ENCODE data around the gene PTPRT.

PTPRT gene

GRCh38 chr20:42961771-42962170 lies 227.9 kb downstream of the PTPRT start:
- Histone ChIP-seq H3K27me3 (ENCODE audit: insufficient read depth, low read length, poor library complexity) (no peaks in the 10 kb centered on the region), H4K8ac (ENCODE audit: low read depth, low read length) (no peak overlapping the region), H2BK15ac (replicated peaks; ENCODE audit: low read depth) (no peak overlapping the region), H3K56ac (ENCODE audit: low read length) (no peak overlapping the region), H2AK5ac (ENCODE audit: low read length) (no peak overlapping the region), H3K36me3 (ENCODE audit: control insufficient read depth, insufficient read depth, low read length) (no peaks in the 10 kb centered on the region), H3K9ac (ENCODE audit: low read length) (no peak overlapping the region), H3K23ac (ENCODE audit: low read length) (no peak overlapping the region), H2BK5ac (ENCODE audit: low read length) (no peak overlapping the region), H4K5ac (ENCODE audit: low read length) (no peak overlapping the region), H3K4me2 (ENCODE audit: low read length) (no peak overlapping the region), H3K79me2 (ENCODE audit: control insufficient read depth, insufficient read depth, low read length) (no peaks in the 10 kb centered on the region), H3K18ac (ENCODE audit: low read length) (no peak overlapping the region), H3K4me1 (ENCODE audit: control insufficient read depth, low read depth, low read length) (no peaks in the 10 kb centered on the region), H3K27ac (ENCODE audit: low read depth, low read length) (no peak overlapping the region), H3K79me1 (ENCODE audit: low read length) (no peaks in the 10 kb centered on the region), H2BK120ac (ENCODE audit: low read depth, low read length) (no peak overlapping the region), H3K4me3 (ENCODE audit: low read length) (no peak overlapping the region), H3K4ac (ENCODE audit: low read depth, low read length) (no peak overlapping the region)
- peak; percentile 76 for DNase-seq
- WGBS (ENCODE audit: extremely low coverage, insufficient coverage, low lambda C conversion rate), result no CpG with 5 or more reads among the region's 6 CpGs

- no peak overlapping the region for H3K4me2 ChIP-seq (ENCODE audit: low read length)
- no peak overlapping the region for H4K5ac ChIP-seq (ENCODE audit: low read length)
- H2BK120ac ChIP-seq (ENCODE audit: low read depth, low read length), result no peak overlapping the region
- H3K27me3 ChIP-seq (ENCODE audit: insufficient read depth, low read length, poor library complexity), result no peaks in the 10 kb centered on the region
- no peak overlapping the region for H3K9ac ChIP-seq (ENCODE audit: low read length)
- no peak overlapping the region for H2BK15ac ChIP-seq (replicated peaks; ENCODE audit: low read depth)
- no peak overlapping the region for H3K27ac ChIP-seq (ENCODE audit: low read depth, low read length)
- no peaks in the 10 kb centered on the region for H3K79me2 ChIP-seq (ENCODE audit: control insufficient read depth, insufficient read depth, low read length)
- no peak overlapping the region for H3K4me3 ChIP-seq (ENCODE audit: low read length)
- H3K18ac ChIP-seq (ENCODE audit: low read length), result no peak overlapping the region
- no peak for DNase-seq
- no peaks in the 10 kb centered on the region for H3K79me1 ChIP-seq (ENCODE audit: low read length)
- no peaks in the 10 kb centered on the region for H3K36me3 ChIP-seq (ENCODE audit: control insufficient read depth, insufficient read depth, low read length)
- H3K4me1 ChIP-seq (ENCODE audit: control insufficient read depth, low read depth, low read length), result no peaks in the 10 kb centered on the region
- no peak overlapping the region for H3K56ac ChIP-seq (ENCODE audit: low read length)
- H4K8ac ChIP-seq (ENCODE audit: low read depth, low read length), result no peak overlapping the region
- H3K23ac ChIP-seq (ENCODE audit: low read length), result no peak overlapping the region
- no CpG with 5 or more reads among the region's 2 CpGs for WGBS (ENCODE audit: extremely low coverage, insufficient coverage, low lambda C conversion rate)
- no peak overlapping the region for H2BK5ac ChIP-seq (ENCODE audit: low read length)
- no peak overlapping the region for H3K4ac ChIP-seq (ENCODE audit: low read depth, low read length)
- H2AK5ac ChIP-seq (ENCODE audit: low read length), result no peak overlapping the region
Measured at GRCh38 chr20:42959996-42960395, 229.7 kb downstream of the PTPRT start.

- no peak overlapping the region for H3K23ac ChIP-seq (ENCODE audit: low read length)
- no peak overlapping the region for H3K27ac ChIP-seq (ENCODE audit: low read depth, low read length)
- H3K27me3 ChIP-seq (ENCODE audit: insufficient read depth, low read length, poor library complexity), result no peaks in the 10 kb centered on the region
- no peak overlapping the region for H3K18ac ChIP-seq (ENCODE audit: low read length)
- H2BK5ac ChIP-seq (ENCODE audit: low read length), result no peak overlapping the region
- DNase-seq, result no peak
- H3K4me2 ChIP-seq (ENCODE audit: low read length), result no peak overlapping the region
- H2BK120ac ChIP-seq (ENCODE audit: low read depth, low read length), result no peak overlapping the region
- no CpG with 5 or more reads among the region's 2 CpGs for WGBS (ENCODE audit: extremely low coverage, insufficient coverage, low lambda C conversion rate)
- no peaks in the 10 kb centered on the region for H3K4me1 ChIP-seq (ENCODE audit: control insufficient read depth, low read depth, low read length)
- H3K4ac ChIP-seq (ENCODE audit: low read depth, low read length), result no peak overlapping the region
- no peaks in the 10 kb centered on the region for H3K36me3 ChIP-seq (ENCODE audit: control insufficient read depth, insufficient read depth, low read length)
- no peak overlapping the region for H3K9ac ChIP-seq (ENCODE audit: low read length)
- no peak overlapping the region for H2BK15ac ChIP-seq (replicated peaks; ENCODE audit: low read depth)
- no peak overlapping the region for H4K5ac ChIP-seq (ENCODE audit: low read length)
- no peaks in the 10 kb centered on the region for H3K79me1 ChIP-seq (ENCODE audit: low read length)
- H3K4me3 ChIP-seq (ENCODE audit: low read length), result no peak overlapping the region
- H3K79me2 ChIP-seq (ENCODE audit: control insufficient read depth, insufficient read depth, low read length), result no peaks in the 10 kb centered on the region
- no peak overlapping the region for H4K8ac ChIP-seq (ENCODE audit: low read depth, low read length)
- no peak overlapping the region for H2AK5ac ChIP-seq (ENCODE audit: low read length)
- no peak overlapping the region for H3K56ac ChIP-seq (ENCODE audit: low read length)
Measured at GRCh38 chr20:42958367-42959069, 231.2 kb downstream of the PTPRT start.

- no peak for DNase-seq
- Histone ChIP-seq H3K27ac (ENCODE audit: low read depth, low read length) (no peak overlapping the region), H2BK5ac (ENCODE audit: low read length) (no peak overlapping the region), H3K27me3 (ENCODE audit: insufficient read depth, low read length, poor library complexity) (no peaks in the 10 kb centered on the region), H3K4me3 (ENCODE audit: low read length) (no peak overlapping the region), H3K79me2 (ENCODE audit: control insufficient read depth, insufficient read depth, low read length) (no peaks in the 10 kb centered on the region), H2BK120ac (ENCODE audit: low read depth, low read length) (no peak overlapping the region), H3K9ac (ENCODE audit: low read length) (no peak overlapping the region), H4K5ac (ENCODE audit: low read length) (no peak overlapping the region), H3K56ac (ENCODE audit: low read length) (no peak overlapping the region), H2AK5ac (ENCODE audit: low read length) (no peak overlapping the region), H2BK15ac (replicated peaks; ENCODE audit: low read depth) (no peak overlapping the region), H3K79me1 (ENCODE audit: low read length) (no peaks in the 10 kb centered on the region), H3K18ac (ENCODE audit: low read length) (no peak overlapping the region), H3K36me3 (ENCODE audit: control insufficient read depth, insufficient read depth, low read length) (no peaks in the 10 kb centered on the region), H3K4me1 (ENCODE audit: control insufficient read depth, low read depth, low read length) (no peaks in the 10 kb centered on the region), H3K23ac (ENCODE audit: low read length) (no peak overlapping the region), H3K4ac (ENCODE audit: low read depth, low read length) (no peak overlapping the region), H3K4me2 (ENCODE audit: low read length) (no peak overlapping the region), H4K8ac (ENCODE audit: low read depth, low read length) (no peak overlapping the region)
- no CpG with 5 or more reads among the region's 1 CpG for WGBS (ENCODE audit: extremely low coverage, insufficient coverage, low lambda C conversion rate)
Measured at GRCh38 chr20:42957704-42958095, 232.0 kb downstream of the PTPRT start.

- no peaks in the 10 kb centered on the region for H3K36me3 ChIP-seq (ENCODE audit: control insufficient read depth, insufficient read depth, low read length)
- no peak overlapping the region for H3K9ac ChIP-seq (ENCODE audit: low read length)
- H3K23ac ChIP-seq (ENCODE audit: low read length), result no peak overlapping the region
- no peaks in the 10 kb centered on the region for H3K79me2 ChIP-seq (ENCODE audit: control insufficient read depth, insufficient read depth, low read length)
- H2BK15ac ChIP-seq (replicated peaks; ENCODE audit: low read depth), result no peak overlapping the region
- no peak overlapping the region for H2AK5ac ChIP-seq (ENCODE audit: low read length)
- WGBS (ENCODE audit: extremely low coverage, insufficient coverage, low lambda C conversion rate), result no CpG with 5 or more reads among the region's 9 CpGs
- H2BK120ac ChIP-seq (ENCODE audit: low read depth, low read length), result no peak overlapping the region
- H3K4me1 ChIP-seq (ENCODE audit: control insufficient read depth, low read depth, low read length), result no peaks in the 10 kb centered on the region
- no peak overlapping the region for H3K4me3 ChIP-seq (ENCODE audit: low read length)
- no peak overlapping the region for H2BK5ac ChIP-seq (ENCODE audit: low read length)
- H3K4ac ChIP-seq (ENCODE audit: low read depth, low read length), result no peak overlapping the region
- no peak for DNase-seq
- H3K56ac ChIP-seq (ENCODE audit: low read length), result no peak overlapping the region
- no peaks in the 10 kb centered on the region for H3K27me3 ChIP-seq (ENCODE audit: insufficient read depth, low read length, poor library complexity)
- no peak overlapping the region for H4K8ac ChIP-seq (ENCODE audit: low read depth, low read length)
- no peak overlapping the region for H3K4me2 ChIP-seq (ENCODE audit: low read length)
- no peak overlapping the region for H3K27ac ChIP-seq (ENCODE audit: low read depth, low read length)
- no peak overlapping the region for H3K18ac ChIP-seq (ENCODE audit: low read length)
- no peak overlapping the region for H4K5ac ChIP-seq (ENCODE audit: low read length)
- H3K79me1 ChIP-seq (ENCODE audit: low read length), result no peaks in the 10 kb centered on the region
Measured at GRCh38 chr20:42957018-42957703, 232.5 kb downstream of the PTPRT start.

All from mesendoderm (in vitro differentiated cells).